IMR-90 (cell line): ENCODE measurements around the gene HDGFL1.

ENCODE experiments used
- CEBPB ChIP-seq: IDR thresholded peaks from 2 replicates; pipeline ENCODE4 v1.6.1; 2012; ENCODE audit warnings: low read depth, low read length, improper control_type of control experiment
- CTCF ChIP-seq: conservative IDR thresholded peaks from 2 replicates; pipeline ENCODE4 v1.5.1; 2012; ENCODE audit warnings: mild to moderate bottlenecking, low read depth, low read length, improper control_type of control experiment
- ELK1 ChIP-seq: fragments of 150-350 bp; IDR thresholded peaks from 2 replicates; pipeline ENCODE4 v1.6.1; 2016; ENCODE audit warnings: low read depth, mild to moderate bottlenecking, low read length, moderate library complexity, borderline replicate concordance
- FOS ChIP-seq: fragments of 150-350 bp; IDR thresholded peaks from 2 replicates; pipeline ENCODE4 v1.6.1; 2016; ENCODE audit warnings: low read depth, low read length
- MAFK ChIP-seq: IDR thresholded peaks from 2 replicates; pipeline ENCODE4 v1.6.1; 2012; ENCODE audit warnings: low read depth, low read length, improper control_type of control experiment
- MXI1 ChIP-seq: IDR thresholded peaks from 2 replicates; pipeline ENCODE4 v1.6.1; 2012; ENCODE audit warnings: low read depth, mild to moderate bottlenecking, low read length, moderate library complexity, borderline replicate concordance
- POLR2A ChIP-seq: IDR thresholded peaks from 2 replicates; pipeline ENCODE4 v1.6.1; 2012; ENCODE audit warnings: mild to moderate bottlenecking, low read depth, low read length
- RAD21 ChIP-seq: IDR thresholded peaks from 2 replicates; pipeline ENCODE4 v1.6.1; 2012; ENCODE audit warnings: low read length, improper control_type of control experiment
- RCOR1 ChIP-seq: IDR thresholded peaks from 2 replicates; pipeline ENCODE4 v1.6.1; 2012; ENCODE audit warnings: mild to moderate bottlenecking, low read length, improper control_type of control experiment; ENCODE audit not compliant: insufficient replicate concordance
- RFX5 ChIP-seq: IDR thresholded peaks from 2 replicates; pipeline ENCODE4 v1.8.0; 2012; ENCODE audit warnings: low read depth, mild to moderate bottlenecking, low read length, moderate library complexity
- SMC3 ChIP-seq: fragments of 150-350 bp; IDR thresholded peaks from 2 replicates; pipeline ENCODE4 v1.6.1; 2016; ENCODE audit warnings: low read depth, mild to moderate bottlenecking, antibody characterized with exemption, low read length, moderate library complexity

- TF ChIP-seq POLR2A = no peak
- TF ChIP-seq CTCF = no peak
- TF ChIP-seq FOS = no peak
- TF ChIP-seq RAD21 = no peak
- no peak for TF ChIP-seq CEBPB
- TF ChIP-seq RCOR1 = no peak
- TF ChIP-seq ELK1 = no peak
- TF ChIP-seq MAFK = no peak
- no peak for TF ChIP-seq MXI1
- no peak for TF ChIP-seq RFX5
- TF ChIP-seq SMC3 = no peak
These were observed 18.2 kb upstream of the HDGFL1 start for GRCh38 chr6:22550971-22551670.
